C1 segment of cervical spinal cord (tissue), 14 donors: Measurements from ENCODE around the gene GNA14.

Experiments used
- DNase-seq, 14 donors: peaks; one replicate each; lab custom pipeline; 2025; lab: John Stamatoyannopoulos, UW

The GNA14 gene

GRCh38 chr9:77543131-77543822, 104.8 kb downstream of the GNA14 start:
- DNase-seq, result no peak

- no peak for DNase-seq
These were observed 106.5 kb downstream of the GNA14 start for GRCh38 chr9:77541600-77541999.

- DNase-seq, result no peak
These were observed 107.1 kb downstream of the GNA14 start for GRCh38 chr9:77541055-77541454.

- DNase-seq, result peak in 9 of 14 donors; percentile 1 to 55 (median 46)
These were observed 113.6 kb downstream of the GNA14 start for GRCh38 chr9:77534376-77535057.

GRCh38 chr9:77533671-77534070, 114.5 kb downstream of the GNA14 start:
- no peak for DNase-seq

GRCh38 chr9:77532607-77533006, 115.5 kb downstream of the GNA14 start:
- no peak for DNase-seq

- no peak for DNase-seq
These were observed 116.7 kb downstream of the GNA14 start for GRCh38 chr9:77531400-77531799.

- DNase-seq, result no peak
These were observed 124.2 kb downstream of the GNA14 start for GRCh38 chr9:77523891-77524290.

- DNase-seq, result peak in 7 of 14 donors; percentile 2 to 54 (median 22)
These were observed 127.0 kb downstream of the GNA14 start for GRCh38 chr9:77521091-77521490.

GRCh38 chr9:77518688-77519087, 129.4 kb downstream of the GNA14 start:
- DNase-seq, result no peak

GRCh38 chr9:77516781-77517180, 131.3 kb downstream of the GNA14 start:
- DNase-seq, result peak in 1 of 14 donors; percentile 10

- peak in 2 of 14 donors; percentile 14 to 18 for DNase-seq
These were observed 133.0 kb downstream of the GNA14 start for GRCh38 chr9:77514886-77515711.

- no peak for DNase-seq
These were observed 134.7 kb downstream of the GNA14 start for GRCh38 chr9:77513457-77513856.

- DNase-seq, result no peak
These were observed 135.2 kb downstream of the GNA14 start for GRCh38 chr9:77512876-77513275.

GRCh38 chr9:77511525-77511924, 136.6 kb downstream of the GNA14 start:
- no peak for DNase-seq

- DNase-seq, result no peak
These were observed 137.5 kb downstream of the GNA14 start for GRCh38 chr9:77510666-77511065.

GRCh38 chr9:77508396-77508795, 139.7 kb downstream of the GNA14 start:
- no peak for DNase-seq

- no peak for DNase-seq
These were observed 140.7 kb downstream of the GNA14 start for GRCh38 chr9:77507212-77507961.

GRCh38 chr9:77505232-77505631, 142.9 kb downstream of the GNA14 start:
- no peak for DNase-seq

GRCh38 chr9:77502568-77502967, 145.6 kb downstream of the GNA14 start:
- no peak for DNase-seq

GRCh38 chr9:77498891-77499290, 149.2 kb downstream of the GNA14 start:
- DNase-seq, result no peak
